GM12892 (cell line): ENCODE results near the gene AP3D1.

ENCODE experiments used
- POLR2A ChIP-seq: IDR thresholded peaks from 2 replicates; pipeline ENCODE4 v1.6.1; 2011; ENCODE audit warnings: low read depth, low read length, control low read depth
- POLR2AphosphoS5 ChIP-seq: IDR thresholded peaks from 2 replicates; pipeline ENCODE4 v1.6.1; 2011; ENCODE audit warnings: low read depth, low read length, control low read depth

DNA sequence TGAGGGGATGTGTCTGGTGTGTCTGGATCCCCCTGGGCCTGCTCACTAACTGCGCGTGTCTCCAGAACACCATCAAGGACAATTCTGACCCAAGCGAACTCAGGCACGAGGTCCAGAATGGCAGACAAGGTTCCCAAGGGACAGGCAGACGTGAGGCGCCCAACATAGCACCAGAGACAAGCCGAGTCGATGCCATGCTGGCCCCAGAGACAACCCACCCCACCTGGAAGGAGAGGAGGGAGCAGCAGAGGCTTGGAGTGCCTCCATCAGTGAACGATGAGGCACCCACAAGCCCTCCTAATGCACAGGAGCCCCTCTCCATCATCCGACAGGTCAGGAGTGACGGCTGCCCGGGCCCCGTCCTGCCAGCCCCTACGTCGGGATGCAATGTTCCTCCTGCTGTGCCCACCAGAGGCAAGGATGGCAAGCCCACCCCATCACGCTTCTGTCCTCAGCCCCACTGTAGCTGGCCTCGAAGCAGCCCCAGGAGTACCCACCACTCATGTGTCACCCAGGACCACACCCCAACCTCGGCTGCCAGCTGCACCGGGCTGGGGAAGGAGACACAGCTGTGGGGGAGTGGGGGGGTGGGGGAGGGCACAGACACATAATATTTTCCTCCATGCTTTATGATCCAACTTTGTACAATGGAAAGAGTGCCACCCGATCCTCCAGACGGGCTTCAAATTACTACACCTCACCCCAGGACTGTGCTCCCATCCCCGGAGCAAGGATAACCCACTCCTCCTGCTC, 11.8 kb downstream of the AP3D1 start:
- no peak for TF ChIP-seq POLR2AphosphoS5
- TF ChIP-seq POLR2A, result 0 out of 2 replicates have a peak, but pooled peaks have one; percentile 14
